Endothelial cell of umbilical vein (primary cell): ENCODE data around the gene RAPGEF6. TPM values are rescaled to one million over a fixed set of nuclear protein-coding genes. Genes with fewer than 3 reads are reported as not detected.
A peak's percentile ranks its signal among the peaks of the same experiment; 100 is the strongest.

ENCODE experiments used
- BruUV-seq: library from RNA; stranded (reverse); fragments of 400-500 nt; replicated peaks from 2 replicates; lab custom pipeline; 2021; lab: Mats Ljungman, UMichigan
- CTCF ChIA-PET: fragments of 300-600, 350-600 bp; sonication (Branson Sonifier 250); formaldehyde crosslinking; loops from one replicate; lab custom pipeline; 2021; ENCODE audit warnings: antibody characterized with exemption, inconsistent platforms; lab: Charles Lee
- POLR2A ChIA-PET: fragments of 300-600, 350-600 bp; sonication (Branson Sonifier 250); formaldehyde crosslinking; loops from one replicate; lab custom pipeline; 2021; ENCODE audit warnings: antibody characterized with exemption, inconsistent platforms; lab: Charles Lee
- DNase-seq: peaks from one replicate; pipeline ENCODE4 v3.0.0-alpha.2; 2011; ENCODE audit warnings: low read depth, low spot score
- FAIRE-seq: peaks from 2 replicates; lab custom pipeline; 2011; peaks lifted over from hg19 to GRCh38; lab: Jason Lieb, UNC
- H2AFZ ChIP-seq: 2 replicates; pipeline ENCODE4 v1.6.0; 2012; ENCODE audit warnings: low read depth, low read length, control low read depth, inconsistent platforms
- H3K27ac ChIP-seq: 2 replicates; pipeline ENCODE4 v1.5.1; 2011; ENCODE audit warnings: low read depth, mild to moderate bottlenecking, control low read depth, low read length, moderate library complexity; ENCODE audit not compliant: insufficient read depth
- H3K27me3 ChIP-seq, 2 experiments: 2 replicates each; pipeline versions ENCODE4 v1.6.0 to v1.6.1; 2011; ENCODE audit warnings: low read length in 2 of 2, mixed read lengths in 1 of 2; ENCODE audit not compliant: control insufficient read depth in 2 of 2, insufficient read depth in 2 of 2
- H3K36me3 ChIP-seq, 2 experiments: 2 replicates in 1 of 2; 3 replicates in 1 of 2; pipeline ENCODE4 v1.5.1; 2011; ENCODE audit warnings: low read length in 2 of 2, mild to moderate bottlenecking in 1 of 2, moderate library complexity in 1 of 2; ENCODE audit not compliant: control insufficient read depth in 2 of 2, insufficient read depth in 2 of 2; ENCODE audit errors: extremely low read depth in 1 of 2
- H3K4me1 ChIP-seq: 3 replicates; pipeline ENCODE4 v1.5.1; 2011; ENCODE audit warnings: mild to moderate bottlenecking, low read length; ENCODE audit not compliant: control insufficient read depth, insufficient read depth; ENCODE audit errors: extremely low read depth
- H3K4me2 ChIP-seq: 2 replicates; pipeline ENCODE4 v1.6.1; 2011; ENCODE audit warnings: low read length, control low read depth, mixed read lengths; ENCODE audit not compliant: insufficient read depth
- H3K4me3 ChIP-seq, 3 experiments: fragments of 200-600 bp in 1 of 3; sonication (generic), shearing (Covaris generic) in 1 of 3; replicated peaks in 1 of 3; 2 replicates each; pipeline ENCODE4 v1.5.1; 2011 to 2016; ENCODE audit warnings: control low read depth in 3 of 3, low read length in 3 of 3, mild to moderate bottlenecking in 2 of 3, inconsistent platforms in 1 of 3, low read depth in 1 of 3, moderate library complexity in 1 of 3; ENCODE audit not compliant: insufficient read depth in 1 of 3
- H3K79me2 ChIP-seq: 2 replicates; pipeline ENCODE4 v1.6.0; 2012; ENCODE audit warnings: low read length, inconsistent platforms; ENCODE audit not compliant: control insufficient read depth, insufficient read depth
- H3K9ac ChIP-seq: replicated peaks from 2 replicates; pipeline ENCODE3; 2011; ENCODE audit warnings: low read length, control low read depth; ENCODE audit not compliant: insufficient read depth; ENCODE audit errors: extremely low read depth
- H3K9me1 ChIP-seq: replicated peaks from 3 replicates; pipeline ENCODE4 v1.6.0; 2011; ENCODE audit warnings: mild to moderate bottlenecking, low read length; ENCODE audit not compliant: control insufficient read depth, insufficient read depth; ENCODE audit errors: extremely low read depth
- H3K9me3 ChIP-seq: replicated peaks from 2 replicates; pipeline ENCODE4 v1.5.1; 2012; ENCODE audit warnings: low read length, inconsistent platforms; ENCODE audit not compliant: control insufficient read depth, insufficient read depth
- H4K20me1 ChIP-seq: replicated peaks from 2 replicates; pipeline ENCODE3; 2011; ENCODE audit warnings: mild to moderate bottlenecking, low read length; ENCODE audit not compliant: control insufficient read depth, insufficient read depth; ENCODE audit errors: extremely low read depth
- EZH2 ChIP-seq: IDR thresholded peaks from 2 replicates; pipeline ENCODE4 v1.6.1; 2012; ENCODE audit warnings: borderline replicate concordance, low read depth, mild to moderate bottlenecking, moderate library complexity, low read length, inconsistent platforms; ENCODE audit not compliant: severe bottlenecking
- FOS ChIP-seq: IDR thresholded peaks from 2 replicates; pipeline ENCODE4 v1.6.1; 2011; ENCODE audit warnings: mild to moderate bottlenecking, low read length, moderate library complexity, borderline replicate concordance; ENCODE audit not compliant: insufficient read depth
- JUN ChIP-seq: IDR thresholded peaks from 2 replicates; pipeline ENCODE4 v1.6.1; 2011; ENCODE audit warnings: borderline replicate concordance, low read depth; ENCODE audit not compliant: insufficient read length, insufficient read depth
- MAX ChIP-seq: IDR thresholded peaks from 2 replicates; pipeline ENCODE4 v1.6.1; 2011; ENCODE audit not compliant: insufficient read depth, insufficient read length
- MYC ChIP-seq: IDR thresholded peaks from one replicate; pipeline ENCODE4 v1.6.1; 2011; ENCODE audit warnings: mild to moderate bottlenecking, low read depth, low read length
- POLR2A ChIP-seq: IDR thresholded peaks from 2 replicates; pipeline ENCODE4 v1.6.1; 2012; ENCODE audit warnings: low read depth, mild to moderate bottlenecking, control low read depth, low read length
- dilution Hi-C: fragments of 300-500 bp; cut with MboI; formaldehyde crosslinking; loops from one replicate; pipeline ENCODE4 v1.15.0; 2019; ENCODE audit warnings: low sequenced_read_pairs; ENCODE audit not compliant: extremely low pct_ligation_motif_present
- intact Hi-C: fragments of 100-400 bp; cut with micrococcal nuclease; formaldehyde crosslinking; loops from one replicate; pipeline ENCODE4 v1.10.0; 2022
- polyA plus RNA-seq, 4 experiments: library from polyadenylated mRNA; depleted of rRNA in 3 of 4; stranded (reverse) in 3 of 4; unstranded in 1 of 4; fragments of >200 nt; gene quantifications; 2 replicates each; pipeline versions ENCODE4 v1.2.1 to v1.2.3, GENCODE V29; 2011 to 2012; ENCODE audit warnings: missing spikeins in 1 of 4
- total RNA-seq: library from RNA; stranded (reverse); gene quantifications from 2 replicates; pipeline ENCODE4 v1.2.3, GENCODE V29; 2021

RAPGEF6 gene
- total and polyA plus RNA-seq, 2 donors (not counting 3 experiments of a cell fraction or from before 2014, with no cell fraction given), result 3.5 to 17.5 TPM

DNA sequence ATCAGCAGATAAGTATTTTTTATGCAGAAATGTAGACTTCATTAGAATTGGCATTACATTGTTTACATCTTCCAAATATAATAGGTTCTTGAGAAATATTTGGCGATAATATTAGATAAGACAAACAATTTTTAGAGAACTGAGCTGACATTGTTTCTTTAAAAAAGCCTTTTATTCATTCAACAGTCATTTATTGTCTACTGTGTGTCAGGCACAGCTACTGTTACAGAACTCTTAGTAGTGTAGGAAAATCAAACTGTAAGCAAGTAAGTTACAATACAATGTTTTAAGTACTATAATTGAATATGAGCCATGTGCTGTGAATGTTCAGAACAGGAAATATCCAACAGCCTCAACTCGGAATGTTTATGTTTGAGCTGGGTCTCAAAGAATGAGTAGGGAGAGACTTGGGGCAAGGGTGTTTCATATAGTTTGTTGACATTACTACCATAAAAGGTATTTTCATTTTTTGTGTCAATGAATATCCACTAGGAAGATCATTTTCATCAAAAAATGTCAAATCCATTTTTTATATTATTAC lies 257.2 kb downstream of the RAPGEF6 start:
- BruUV-seq, result no TSS peak
- H3K27ac ChIP-seq, result peak overlapping the region; percentile 99
- H3K4me1 ChIP-seq, result peaks cover 35% of the 10 kb centered on the region
- dilution Hi-C loops, result no loop called here
- TF ChIP-seq EZH2 (no peak), MAX (no peak), JUN (no peak), MYC (no peak), POLR2A (no peak)
- no peak overlapping the region for H3K4me3 ChIP-seq
- no peaks in the 10 kb centered on the region for H3K9me3 ChIP-seq
- peak overlapping the region; percentile 26 for H3K4me2 ChIP-seq
- H3K9me1 ChIP-seq, result no peaks in the 10 kb centered on the region
- no peaks in the 10 kb centered on the region for H3K27me3 ChIP-seq
- FAIRE-seq (no peak), DNase-seq (peak; percentile 88)
- H3K9ac ChIP-seq, result peak overlapping the region; percentile 21
- H4K20me1 ChIP-seq, result no peaks in the 10 kb centered on the region
- H3K79me2 ChIP-seq, result peaks cover 12% of the 10 kb centered on the region
- POLR2A ChIA-PET, result interaction anchor here (2.1 kb wide), 1 partner anchor 113 kb away, joined by 13 read pairs; the partner anchor contains the start of gene CDC42SE2
- CTCF ChIA-PET, result interaction anchor here (0.8 to 1.4 kb wide), 6 partner anchors 9 to 506 kb away, joined by 3 to 4 read pairs (median 3); partner anchors contain the start of genes CDC42SE2 and HINT1
- H3K36me3 ChIP-seq, result no peaks in the 10 kb centered on the region
- no peak overlapping the region for H2AFZ ChIP-seq
- intact Hi-C loops, result no loop called here

DNA sequence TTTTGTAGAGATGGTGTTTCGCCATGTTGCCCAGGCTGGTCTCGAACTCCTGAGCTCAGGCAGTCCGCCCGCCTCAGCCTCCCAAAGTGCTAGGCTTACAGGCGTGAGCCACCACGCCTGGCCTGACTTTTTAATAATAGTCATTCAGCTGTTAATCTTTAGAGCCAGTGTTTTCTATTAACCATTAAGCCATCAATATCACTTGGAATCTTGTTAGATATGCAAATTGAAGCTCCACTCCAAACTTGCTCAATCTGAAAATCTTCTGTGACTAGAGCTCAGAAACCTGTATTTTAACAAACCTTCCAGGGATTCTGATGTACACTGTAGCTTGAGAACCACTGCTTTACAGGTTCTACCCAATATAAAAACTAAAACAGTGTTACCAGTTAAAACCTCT lies 257.7 kb downstream of the RAPGEF6 start:
- Histone ChIP-seq H3K4me3 (no peak overlapping the region), H3K9ac (peak overlapping the region; percentile 21), H3K9me3 (no peaks in the 10 kb centered on the region), H3K4me1 (peaks cover 35% of the 10 kb centered on the region), H3K4me2 (peak overlapping the region; percentile 26), H3K27me3 (no peaks in the 10 kb centered on the region), H3K9me1 (no peaks in the 10 kb centered on the region), H3K36me3 (no peaks in the 10 kb centered on the region), H3K27ac (peak overlapping the region; percentile 99), H4K20me1 (no peaks in the 10 kb centered on the region), H2AFZ (no peak overlapping the region), H3K79me2 (peaks cover 12% of the 10 kb centered on the region)
- ChIA-PET POLR2A (interaction anchor here (2.1 kb wide), 1 partner anchor 113 kb away, joined by 13 read pairs; the partner anchor contains the start of gene CDC42SE2), CTCF (interaction anchor here (0.8 to 1.4 kb wide), 4 partner anchors 9 to 133 kb away, joined by 3 to 4 read pairs (median 4); partner anchors contain the start of gene CDC42SE2)
- no TSS peak for BruUV-seq
- DNase-seq (no peak), FAIRE-seq (no peak)
- intact Hi-C loops, result no loop called here
- no peak for TF ChIP-seq JUN
- no peak for TF ChIP-seq FOS
- dilution Hi-C loops, result no loop called here
